ENCODE measurements around the gene PHOX2B. TPM values are rescaled to one million over a fixed set of nuclear protein-coding genes. Genes with fewer than 3 reads are reported as not detected.
"Not testable (repeated sequence)": the region's sequence is repeated elsewhere in the genome, so short reads cannot be mapped to it uniquely, and the experiment has no call there.

PHOX2B gene
- total RNA-seq, 1 experiment from 2014 or later: not detected

DNA sequence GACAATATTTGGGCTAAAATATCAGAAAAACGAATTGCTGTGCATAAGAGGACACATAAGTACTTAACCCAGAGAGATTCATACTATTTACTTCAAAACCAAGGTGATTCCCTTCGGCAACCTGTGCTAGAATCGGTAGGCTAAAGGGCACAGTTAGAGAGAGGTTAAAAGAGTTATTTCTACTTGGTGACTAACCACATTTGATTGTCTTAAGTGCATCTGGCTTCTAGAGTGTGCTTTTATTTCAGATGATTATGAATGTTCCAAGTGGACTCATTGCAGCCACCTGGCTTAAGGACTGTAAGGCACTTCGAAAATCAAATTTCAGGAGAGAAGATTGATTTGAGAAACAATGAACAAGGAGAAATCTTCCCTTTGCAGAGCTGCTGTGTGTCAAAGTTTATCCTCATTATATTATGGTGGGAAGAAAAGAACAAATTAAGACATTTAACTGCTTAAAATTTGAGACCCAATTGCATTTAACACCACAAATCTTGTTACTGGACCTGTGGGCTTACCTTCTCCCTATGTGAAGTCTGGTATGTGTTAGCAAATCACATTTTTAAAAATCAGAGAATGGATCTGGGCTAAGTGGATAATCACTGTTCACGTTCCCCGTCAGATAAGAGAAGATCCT is 34.0 kb downstream of the PHOX2B start:
- no peak for ATAC-seq
- CTCF ChIA-PET: no interaction called here

DNA sequence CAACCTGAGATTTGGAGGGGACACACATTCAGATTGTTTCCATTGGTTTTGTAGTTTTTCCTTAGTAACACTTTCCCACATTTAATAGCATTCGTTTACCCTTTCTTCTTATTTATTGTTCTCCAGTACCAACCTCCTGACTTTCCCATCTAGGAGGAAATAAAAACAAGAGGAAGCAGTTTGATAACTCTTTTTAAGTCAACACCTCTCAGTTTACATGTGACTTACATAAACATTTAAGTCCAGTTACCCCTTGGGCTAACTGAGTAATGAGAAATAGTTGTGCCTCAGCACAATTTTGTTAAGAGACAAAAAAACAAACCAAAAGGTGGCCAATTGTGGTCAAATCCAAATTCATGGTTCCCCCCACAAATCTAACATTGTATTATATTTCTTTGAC is 34.8 kb downstream of the PHOX2B start:
- no peak for ATAC-seq
- H3K27ac ChIP-seq (ENCODE audit: low read length): no peak overlapping the region
- H3K27me3 ChIP-seq (ENCODE audit: low read length): no peaks in the 10 kb centered on the region
- H3K9ac ChIP-seq (ENCODE audit: low read length): no peak overlapping the region
- H3K36me3 ChIP-seq (ENCODE audit: low read depth, low read length): no peaks in the 10 kb centered on the region
- no peaks in the 10 kb centered on the region for H3K79me2 ChIP-seq (ENCODE audit: low read length)
- no peaks in the 10 kb centered on the region for H3K9me2 ChIP-seq (replicated peaks; ENCODE audit: low read length)
- TF ChIP-seq CTCF (conservative IDR thresholded peaks at IDR 0.05; ENCODE audit: low read depth, low read length) (no peak), EZH2 (IDR thresholded peaks at IDR 0.05; ENCODE audit: low read length, unreplicated experiment) (no peak), EZH2phosphoT487 (IDR thresholded peaks at IDR 0.05; ENCODE audit: borderline replicate concordance, low read length) (no peak)
- H3F3A ChIP-seq (ENCODE audit: low read length, unreplicated experiment): no peaks in the 10 kb centered on the region
- peaks cover 40% of the 10 kb centered on the region for H3K4me1 ChIP-seq (ENCODE audit: insufficient read depth, low read length)
- no peaks in the 10 kb centered on the region for H3K9me3 ChIP-seq (ENCODE audit: low read length)
- no peaks in the 10 kb centered on the region for H4K20me1 ChIP-seq (ENCODE audit: low read length)
- H3K4me2 ChIP-seq (ENCODE audit: low read length): no peak overlapping the region
- intact Hi-C loops (cut with micrococcal nuclease): no loop called here
- ChIA-PET POLR2A (ENCODE audit: unreplicated experiment) (no interaction called here), CTCF (no interaction called here)
- H2AFZ ChIP-seq (ENCODE audit: low read length): no peak overlapping the region
- no peak for DNase-seq
- H3K4me3 ChIP-seq (ENCODE audit: low read length): no peak overlapping the region
- BruUV-seq (replicated peaks): no TSS peak

More for the DNA sequence above, 34.0 kb downstream of the PHOX2B start:
- intact Hi-C loops (cut with micrococcal nuclease): no loop called here
- DNase-seq: no peak
- Histone ChIP-seq H3K9me3 (ENCODE audit: low read length) (no peaks in the 10 kb centered on the region), H3K27me3 (ENCODE audit: low read length) (no peaks in the 10 kb centered on the region), H3K36me3 (ENCODE audit: low read depth, low read length) (no peaks in the 10 kb centered on the region), H3K79me2 (ENCODE audit: low read length) (no peaks in the 10 kb centered on the region), H4K20me1 (ENCODE audit: low read length) (no peaks in the 10 kb centered on the region), H3K4me1 (ENCODE audit: insufficient read depth, low read length) (peaks cover 39% of the 10 kb centered on the region), H3K9ac (ENCODE audit: low read length) (no peak overlapping the region), H2AFZ (ENCODE audit: low read length) (no peak overlapping the region), H3K9me2 (replicated peaks; ENCODE audit: low read length) (no peaks in the 10 kb centered on the region), H3K27ac (ENCODE audit: low read length) (no peak overlapping the region), H3F3A (ENCODE audit: low read length, unreplicated experiment) (no peaks in the 10 kb centered on the region), H3K4me3 (ENCODE audit: low read length) (no peak overlapping the region), H3K4me2 (ENCODE audit: low read length) (no peak overlapping the region)
- POLR2A ChIA-PET (ENCODE audit: unreplicated experiment): no interaction called here
- TF ChIP-seq EZH2 (IDR thresholded peaks at IDR 0.05; ENCODE audit: low read length, unreplicated experiment) (no peak), EZH2phosphoT487 (IDR thresholded peaks at IDR 0.05; ENCODE audit: borderline replicate concordance, low read length) (no peak), CTCF (conservative IDR thresholded peaks at IDR 0.05; ENCODE audit: low read depth, low read length) (no peak)
- no TSS peak for BruUV-seq (replicated peaks)

DNA sequence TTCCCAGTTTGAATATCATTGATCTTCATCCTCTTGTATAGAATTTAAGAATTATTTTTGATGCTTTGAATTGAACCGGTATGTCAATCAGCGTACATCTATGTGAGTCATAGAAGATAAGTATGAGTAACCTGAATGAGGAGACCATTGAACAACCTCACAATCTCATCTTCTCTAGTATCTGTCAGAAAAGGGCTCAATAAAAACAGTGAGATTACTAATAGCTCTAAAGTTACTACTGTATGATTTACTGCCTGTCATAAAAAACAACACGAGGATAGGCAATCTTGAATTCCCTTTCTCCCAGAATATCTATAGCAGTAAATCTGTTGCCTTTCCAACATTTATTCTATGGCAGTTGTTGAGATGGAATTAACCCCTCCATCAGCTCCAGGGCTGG is 36.1 kb downstream of the PHOX2B start:
- H3K4me1 ChIP-seq (ENCODE audit: insufficient read depth, low read length): peaks cover 35% of the 10 kb centered on the region
- H3K79me2 ChIP-seq (ENCODE audit: low read length): no peaks in the 10 kb centered on the region
- no peak overlapping the region for H2AFZ ChIP-seq (ENCODE audit: low read length)
- H3K9me2 ChIP-seq (replicated peaks; ENCODE audit: low read length): no peaks in the 10 kb centered on the region
- ATAC-seq (no peak), DNase-seq (peak; percentile 49)
- POLR2A ChIA-PET (ENCODE audit: unreplicated experiment): interaction anchor here (0.6 kb wide), 1 partner anchor 196 kb away, joined by 8 read pairs; no protein-coding TSS in a partner anchor
- H3K36me3 ChIP-seq (ENCODE audit: low read depth, low read length): no peaks in the 10 kb centered on the region
- H3K9ac ChIP-seq (ENCODE audit: low read length): no peak overlapping the region; the same call in 1 of the 2 replicates
- intact Hi-C loops (cut with micrococcal nuclease): no loop called here
- BruUV-seq (replicated peaks): no TSS peak
- H3K4me2 ChIP-seq (ENCODE audit: low read length): no peak overlapping the region
- H3K4me3 ChIP-seq (ENCODE audit: low read length): no peak overlapping the region
- TF ChIP-seq CTCF (conservative IDR thresholded peaks at IDR 0.05; ENCODE audit: low read depth, low read length): no peak
- TF ChIP-seq EZH2phosphoT487 (IDR thresholded peaks at IDR 0.05; ENCODE audit: borderline replicate concordance, low read length): no peak
- TF ChIP-seq EZH2 (IDR thresholded peaks at IDR 0.05; ENCODE audit: low read length, unreplicated experiment): no peak
- H3K27me3 ChIP-seq (ENCODE audit: low read length): no peaks in the 10 kb centered on the region
- no peaks in the 10 kb centered on the region for H3K9me3 ChIP-seq (ENCODE audit: low read length)
- no peaks in the 10 kb centered on the region for H4K20me1 ChIP-seq (ENCODE audit: low read length)
- H3K27ac ChIP-seq (ENCODE audit: low read length): peak overlapping the region; percentile 50
- H3F3A ChIP-seq (ENCODE audit: low read length, unreplicated experiment): no peaks in the 10 kb centered on the region
- CTCF ChIA-PET: no interaction called here

DNA sequence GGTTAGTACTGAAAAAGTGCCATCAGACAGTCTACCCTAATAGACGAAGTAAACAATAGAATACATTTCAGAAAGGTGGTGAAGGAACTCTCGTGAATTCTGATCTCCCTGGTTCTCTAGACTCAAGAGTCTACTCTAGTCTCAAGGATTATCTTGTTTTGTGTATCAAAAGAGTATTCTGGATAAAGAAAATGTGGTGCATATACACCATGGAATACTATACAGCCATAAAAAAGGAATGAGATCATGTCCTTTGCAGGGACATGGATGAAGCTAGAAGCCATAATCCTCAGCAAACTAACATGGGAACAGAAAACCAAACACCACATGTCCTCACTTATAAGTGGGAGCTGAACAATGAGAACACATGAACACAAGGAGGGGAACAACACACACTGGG is 36.9 kb downstream of the PHOX2B start:
- ATAC-seq; H3K9me3 ChIP-seq (ENCODE audit: low read length); intact Hi-C loops (cut with micrococcal nuclease); BruUV-seq (replicated peaks); CTCF ChIA-PET; H4K20me1 ChIP-seq (ENCODE audit: low read length); H3K4me2 ChIP-seq (ENCODE audit: low read length); POLR2A ChIA-PET (ENCODE audit: unreplicated experiment); H3F3A ChIP-seq (ENCODE audit: low read length, unreplicated experiment); DNase-seq; H2AFZ ChIP-seq (ENCODE audit: low read length); H3K36me3 ChIP-seq (ENCODE audit: low read depth, low read length); H3K9ac ChIP-seq (ENCODE audit: low read length); H3K27ac ChIP-seq (ENCODE audit: low read length); H3K79me2 ChIP-seq (ENCODE audit: low read length); H3K9me2 ChIP-seq (replicated peaks; ENCODE audit: low read length); H3K4me3 ChIP-seq (ENCODE audit: low read length); H3K27me3 ChIP-seq (ENCODE audit: low read length): not testable (repeated sequence)
- peaks cover 35% of the 10 kb centered on the region for H3K4me1 ChIP-seq (ENCODE audit: insufficient read depth, low read length)
